ENCODE data around the gene NRG2.

Gene NRG2

DNA sequence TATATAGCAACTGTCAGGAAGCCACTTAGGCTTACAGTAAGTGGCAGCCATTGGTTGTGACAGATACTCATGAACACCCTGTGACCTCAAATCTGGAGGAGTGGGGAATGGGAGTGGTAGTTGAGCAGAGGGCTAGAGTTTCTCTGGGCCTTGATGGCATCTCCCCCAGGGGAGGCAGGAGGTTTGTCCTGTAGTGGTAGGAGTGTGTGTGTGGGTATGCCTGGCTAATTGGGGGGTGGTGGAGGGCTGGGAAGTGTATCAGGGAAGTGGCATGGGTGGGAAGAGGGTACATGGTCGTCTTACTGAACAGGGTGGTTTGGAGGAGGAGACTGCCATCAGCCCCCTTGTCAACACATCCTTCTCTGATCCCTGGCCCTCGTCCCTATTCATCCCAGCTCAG, 176.0 kb downstream of the NRG2 start:
- TF ChIP-seq REST (IDR thresholded peaks at IDR 0.05; ENCODE audit: insufficient read depth in 1 of 2, low read depth in 2 of 2, low read length in 2 of 2) (no peak), FOXP2 (optimal IDR thresholded peaks at IDR 0.05; ENCODE audit: borderline replicate concordance, extremely low read depth, extremely low read length, insufficient read depth) (no peak), POLR2AphosphoS5 (IDR thresholded peaks at IDR 0.05; ENCODE audit: low read depth, low read length) (no peak), SIN3A (IDR thresholded peaks at IDR 0.05; ENCODE audit: borderline replicate concordance, insufficient read depth, low read length) (no peak), TAF1 (IDR thresholded peaks at IDR 0.05; ENCODE audit: borderline replicate concordance, insufficient read depth, low read length) (no peak)

DNA sequence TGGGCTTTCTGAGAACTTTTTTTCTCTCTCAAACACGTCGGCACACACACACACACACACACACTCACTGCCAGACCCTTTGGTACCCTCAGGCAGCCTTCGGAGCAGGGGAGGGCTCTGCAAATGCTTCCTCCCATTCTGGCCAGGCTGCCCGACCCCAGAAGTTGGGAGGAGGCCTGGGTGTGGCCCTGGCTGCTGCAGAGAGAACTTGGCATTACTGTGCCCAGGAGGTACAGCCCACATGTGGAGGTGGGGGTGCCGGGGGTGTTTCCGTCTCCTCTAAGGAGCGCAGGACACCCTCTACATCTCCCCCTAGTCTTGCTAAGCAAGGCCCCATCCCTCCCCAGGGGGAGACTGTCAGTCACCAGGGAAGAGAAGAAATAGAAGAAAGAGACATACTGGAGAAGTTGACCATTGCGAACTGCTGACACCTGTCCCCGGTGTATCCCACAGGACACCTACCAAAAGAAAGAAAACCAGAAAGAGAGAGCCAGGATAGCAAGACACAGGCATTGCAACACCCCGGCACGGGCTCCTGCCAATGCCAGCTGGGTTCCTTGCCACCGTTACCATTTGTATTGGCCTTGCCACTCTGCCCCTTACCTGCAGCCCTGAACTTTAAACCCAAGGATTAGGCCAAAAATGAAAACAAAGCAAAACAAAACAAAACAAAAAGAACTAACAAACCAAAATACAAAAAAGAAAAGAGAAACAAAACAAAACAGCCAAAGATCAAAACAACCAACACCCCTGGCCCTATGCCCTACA, 178.2 kb downstream of the NRG2 start:
- TF ChIP-seq FOXP2 (optimal IDR thresholded peaks at IDR 0.05; ENCODE audit: borderline replicate concordance, extremely low read depth, extremely low read length, insufficient read depth) (no peak), SIN3A (IDR thresholded peaks at IDR 0.05; ENCODE audit: borderline replicate concordance, insufficient read depth, low read length) (no peak), REST (IDR thresholded peaks at IDR 0.05; ENCODE audit: insufficient read depth in 1 of 2, low read depth in 2 of 2, low read length in 2 of 2) (no peak), TAF1 (IDR thresholded peaks at IDR 0.05; ENCODE audit: borderline replicate concordance, insufficient read depth, low read length) (no peak), POLR2AphosphoS5 (IDR thresholded peaks at IDR 0.05; ENCODE audit: low read depth, low read length) (no peak)

- TF ChIP-seq POLR2AphosphoS5 (IDR thresholded peaks at IDR 0.05; ENCODE audit: low read depth, low read length) (no peak), REST (IDR thresholded peaks at IDR 0.05; ENCODE audit: insufficient read depth in 1 of 2, low read depth in 2 of 2, low read length in 2 of 2) (no peak), SIN3A (IDR thresholded peaks at IDR 0.05; ENCODE audit: borderline replicate concordance, insufficient read depth, low read length) (no peak), FOXP2 (optimal IDR thresholded peaks at IDR 0.05; ENCODE audit: borderline replicate concordance, extremely low read depth, extremely low read length, insufficient read depth) (no peak), TAF1 (IDR thresholded peaks at IDR 0.05; ENCODE audit: borderline replicate concordance, insufficient read depth, low read length) (no peak)
Measured at GRCh38 chr5:139863855-139864558, 179.1 kb downstream of the NRG2 start.

DNA sequence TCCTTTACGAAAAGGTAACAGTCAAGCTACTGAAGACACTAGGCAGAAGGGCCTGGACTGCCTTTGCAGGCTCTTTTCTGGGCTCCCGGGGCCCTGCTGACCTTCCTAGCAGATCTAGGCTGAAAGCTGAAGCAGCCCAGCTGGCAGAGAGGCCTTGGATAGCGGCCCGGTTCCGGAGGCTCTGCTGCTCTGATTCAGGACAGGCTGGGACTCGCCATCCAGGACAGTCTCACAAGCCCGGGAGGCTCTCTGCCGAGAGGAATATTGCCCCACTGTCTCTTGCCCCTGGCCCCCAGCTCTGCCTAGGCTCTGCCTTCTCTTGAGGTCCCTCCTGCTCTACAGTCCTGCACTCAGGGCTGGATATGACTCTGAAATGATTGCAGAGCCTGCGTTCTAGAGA, 179.7 kb downstream of the NRG2 start:
- TF ChIP-seq POLR2AphosphoS5 (IDR thresholded peaks at IDR 0.05; ENCODE audit: low read depth, low read length) (no peak), REST (IDR thresholded peaks at IDR 0.05; ENCODE audit: insufficient read depth in 1 of 2, low read depth in 2 of 2, low read length in 2 of 2) (no peak)

Measured in PFSK-1 (cell line).